HUES48 (cell line): ENCODE results near the gene PRPF6.

Source experiments
- H3K27ac ChIP-seq: one replicate; pipeline ENCODE4 v1.7.0; 2013; ENCODE audit warnings: low read depth, low read length, inconsistent platforms
- H3K27me3 ChIP-seq: 2 replicates; pipeline ENCODE4 v1.6.1; 2013; ENCODE audit warnings: mild to moderate bottlenecking, low read length; ENCODE audit not compliant: control insufficient read depth, insufficient read depth
- H3K36me3 ChIP-seq: 2 replicates; pipeline ENCODE4 v1.6.1; 2013; ENCODE audit warnings: low read length; ENCODE audit not compliant: control insufficient read depth, insufficient read depth
- H3K4me1 ChIP-seq: 2 replicates; pipeline ENCODE4 v1.6.1; 2013; ENCODE audit warnings: mild to moderate bottlenecking, low read length; ENCODE audit not compliant: control insufficient read depth, insufficient read depth
- H3K4me3 ChIP-seq: 2 replicates; pipeline ENCODE4 v1.5.1; 2013; ENCODE audit warnings: mild to moderate bottlenecking, low read depth, low read length
- H3K9ac ChIP-seq: 2 replicates; pipeline ENCODE4 v1.6.1; 2013; ENCODE audit warnings: mild to moderate bottlenecking, low read depth, low read length, moderate library complexity
- H3K9me3 ChIP-seq: 2 replicates; pipeline ENCODE4 v1.6.1; 2013; ENCODE audit warnings: low read length; ENCODE audit not compliant: control insufficient read depth, insufficient read depth

PRPF6 gene

DNA sequence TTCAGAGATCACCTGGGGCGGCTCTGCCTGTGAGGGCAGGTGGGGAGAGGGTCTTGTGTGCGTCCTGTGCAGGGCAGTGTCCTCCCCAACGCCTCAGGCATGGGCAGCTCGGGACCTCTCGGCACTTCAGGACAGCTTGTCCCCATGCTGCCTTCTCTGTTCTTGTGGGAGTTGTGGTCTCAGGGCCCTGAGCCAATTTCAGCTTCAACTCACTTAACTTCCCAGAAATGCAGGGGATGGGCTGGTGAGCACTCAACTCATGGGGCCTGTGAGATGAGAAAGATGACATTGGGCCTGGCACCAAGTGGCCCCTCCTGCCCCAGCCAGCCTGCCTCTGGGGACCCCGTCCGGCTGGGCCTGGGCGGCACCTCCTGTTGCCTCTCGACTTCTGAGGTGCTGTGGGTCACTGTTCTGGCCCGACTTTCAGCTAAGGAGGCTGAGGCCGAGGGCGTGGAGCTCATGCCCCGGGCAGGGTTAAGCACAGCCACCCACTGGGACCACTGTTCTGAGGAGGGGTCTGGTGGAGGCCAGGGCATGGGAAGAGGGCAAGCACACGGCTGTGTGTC lies 91.6 kb downstream of the PRPF6 start:
- no peak overlapping the region for H3K9ac ChIP-seq
- H3K27me3 ChIP-seq: no peaks in the 10 kb centered on the region
- H3K4me1 ChIP-seq: peaks cover 2% of the 10 kb centered on the region; the same call in 1 of the 2 replicates
- no peaks in the 10 kb centered on the region; the same call in 1 of the 2 replicates for H3K36me3 ChIP-seq
- H3K9me3 ChIP-seq: no peaks in the 10 kb centered on the region
- H3K27ac ChIP-seq: no peak overlapping the region
- H3K4me3 ChIP-seq: no peak overlapping the region

DNA sequence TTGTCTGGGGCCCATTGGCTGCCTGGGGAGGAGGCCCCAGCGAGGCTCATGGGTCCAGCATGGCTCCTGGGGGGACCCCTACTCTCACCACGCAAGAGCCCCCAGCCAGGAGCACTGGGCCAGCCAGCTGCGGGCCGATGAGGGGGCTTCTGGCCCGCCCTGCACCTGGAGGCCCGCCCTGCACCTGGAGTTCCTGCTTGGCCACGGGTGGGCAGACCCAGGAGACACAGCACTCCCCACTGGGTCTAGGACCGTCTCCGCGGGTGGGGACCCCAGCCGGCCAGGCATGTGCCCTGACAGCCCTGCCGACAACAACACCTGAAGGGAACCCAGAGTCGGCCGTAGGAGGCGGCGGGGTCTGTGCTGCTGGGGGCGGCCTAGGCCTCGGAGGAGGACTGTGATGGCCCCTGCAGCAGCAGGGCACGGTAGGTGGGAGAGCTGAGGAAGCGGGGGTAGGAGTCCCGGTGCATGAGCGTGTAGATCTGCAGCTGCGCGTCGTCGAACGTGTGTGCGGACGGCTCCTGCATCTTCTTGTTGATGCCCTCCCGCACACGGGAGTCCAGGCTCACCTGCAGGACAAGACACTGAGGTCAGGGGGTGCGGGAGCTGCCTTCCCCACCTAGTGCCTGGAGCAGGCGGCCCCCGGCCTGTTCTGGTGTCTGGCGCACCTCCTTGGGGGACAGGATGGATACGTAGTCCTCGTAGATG lies 92.7 kb downstream of the PRPF6 start:
- Histone ChIP-seq H3K4me1 (peaks cover 2% of the 10 kb centered on the region; the same call in 1 of the 2 replicates), H3K27me3 (no peaks in the 10 kb centered on the region), H3K9me3 (no peaks in the 10 kb centered on the region), H3K9ac (no peak overlapping the region), H3K27ac (no peak overlapping the region), H3K4me3 (no peak overlapping the region), H3K36me3 (no peaks in the 10 kb centered on the region; the same call in 1 of the 2 replicates)

DNA sequence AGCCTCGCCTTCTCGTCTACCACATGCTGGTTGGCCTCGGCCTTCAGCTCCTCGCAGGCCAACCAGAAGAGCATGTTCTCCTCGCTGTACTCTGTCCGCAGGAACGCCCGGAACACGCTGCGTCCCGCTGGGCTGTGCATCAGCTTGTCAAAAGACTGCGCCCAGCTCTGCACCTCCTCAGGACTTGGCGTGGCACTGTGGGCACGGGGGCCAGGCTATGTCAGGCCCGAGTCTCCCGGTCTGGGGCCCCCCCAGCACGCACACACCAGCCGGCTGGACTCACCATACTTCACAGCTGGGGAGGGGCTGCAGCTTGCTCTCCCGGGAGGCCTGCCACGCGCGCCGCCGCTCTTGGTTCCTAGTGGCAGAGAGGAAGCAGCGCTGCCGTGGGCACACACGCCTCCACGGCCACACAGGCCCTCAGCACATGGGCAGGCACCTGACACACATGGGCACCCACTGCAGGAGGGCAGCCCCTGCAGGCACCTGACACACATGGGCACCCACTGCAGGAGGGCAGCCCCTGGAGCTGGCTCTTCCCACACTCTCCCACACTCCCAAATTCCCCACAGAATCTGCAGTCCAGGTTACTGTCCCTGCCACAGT lies 93.4 kb downstream of the PRPF6 start:
- Histone ChIP-seq H3K36me3 (no peaks in the 10 kb centered on the region; the same call in 1 of the 2 replicates), H3K9me3 (no peaks in the 10 kb centered on the region), H3K9ac (no peak overlapping the region), H3K4me3 (no peak overlapping the region), H3K4me1 (peaks cover 5% of the 10 kb centered on the region; the same call in 1 of the 2 replicates), H3K27ac (no peak overlapping the region), H3K27me3 (no peaks in the 10 kb centered on the region)

DNA sequence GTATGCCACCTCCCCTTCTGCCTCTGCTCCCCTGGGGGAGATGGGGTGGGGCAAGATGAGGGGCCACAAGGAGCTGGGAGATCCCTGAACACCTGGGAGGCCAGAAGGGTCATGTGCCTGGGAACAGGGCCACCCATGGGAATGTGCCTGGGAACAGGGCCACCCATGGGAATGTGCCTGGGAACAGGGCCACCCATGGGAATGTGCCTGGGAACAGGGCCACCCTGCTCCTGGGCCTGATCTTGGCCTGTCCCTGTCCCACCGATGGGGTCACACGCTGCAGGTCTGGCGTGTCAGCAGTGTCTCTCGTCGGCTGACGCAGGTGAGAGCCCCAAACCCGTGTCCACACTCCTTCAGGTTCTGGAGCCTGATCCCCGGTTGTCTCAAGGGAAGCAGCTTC lies 94.0 kb downstream of the PRPF6 start:
- H3K9ac ChIP-seq: no peak overlapping the region
- H3K36me3 ChIP-seq: no peaks in the 10 kb centered on the region; the same call in 1 of the 2 replicates
- H3K27ac ChIP-seq: no peak overlapping the region
- H3K4me1 ChIP-seq: peaks cover 3% of the 10 kb centered on the region; the same call in 1 of the 2 replicates
- H3K4me3 ChIP-seq: no peak overlapping the region
- H3K27me3 ChIP-seq: no peaks in the 10 kb centered on the region
- no peaks in the 10 kb centered on the region for H3K9me3 ChIP-seq

DNA sequence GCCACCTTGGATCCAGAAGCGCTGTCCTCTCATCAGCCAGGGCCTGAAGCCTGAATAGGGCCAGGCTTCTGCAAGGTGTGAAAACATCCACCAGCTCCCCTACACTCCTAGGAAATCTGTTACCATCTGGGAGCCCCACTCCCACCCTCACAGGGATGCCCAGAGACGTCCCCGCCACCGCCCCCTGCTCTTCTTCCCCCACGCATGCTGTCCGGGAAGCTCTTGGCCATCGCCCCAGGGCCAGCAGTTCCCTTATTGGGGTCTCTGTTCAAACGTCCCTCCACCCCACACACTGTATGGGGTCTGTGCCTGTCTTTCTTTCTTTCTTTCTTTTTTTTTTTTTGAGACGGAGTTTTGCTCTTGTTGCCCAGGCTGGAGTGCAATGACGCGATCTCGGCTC lies 94.6 kb downstream of the PRPF6 start:
- Histone ChIP-seq H3K9me3 (no peaks in the 10 kb centered on the region), H3K36me3 (no peaks in the 10 kb centered on the region; the same call in 1 of the 2 replicates), H3K27me3 (peaks cover 6% of the 10 kb centered on the region), H3K4me1 (peaks cover 5% of the 10 kb centered on the region; the same call in 1 of the 2 replicates), H3K9ac (no peak overlapping the region), H3K4me3 (no peak overlapping the region), H3K27ac (no peak overlapping the region)

DNA sequence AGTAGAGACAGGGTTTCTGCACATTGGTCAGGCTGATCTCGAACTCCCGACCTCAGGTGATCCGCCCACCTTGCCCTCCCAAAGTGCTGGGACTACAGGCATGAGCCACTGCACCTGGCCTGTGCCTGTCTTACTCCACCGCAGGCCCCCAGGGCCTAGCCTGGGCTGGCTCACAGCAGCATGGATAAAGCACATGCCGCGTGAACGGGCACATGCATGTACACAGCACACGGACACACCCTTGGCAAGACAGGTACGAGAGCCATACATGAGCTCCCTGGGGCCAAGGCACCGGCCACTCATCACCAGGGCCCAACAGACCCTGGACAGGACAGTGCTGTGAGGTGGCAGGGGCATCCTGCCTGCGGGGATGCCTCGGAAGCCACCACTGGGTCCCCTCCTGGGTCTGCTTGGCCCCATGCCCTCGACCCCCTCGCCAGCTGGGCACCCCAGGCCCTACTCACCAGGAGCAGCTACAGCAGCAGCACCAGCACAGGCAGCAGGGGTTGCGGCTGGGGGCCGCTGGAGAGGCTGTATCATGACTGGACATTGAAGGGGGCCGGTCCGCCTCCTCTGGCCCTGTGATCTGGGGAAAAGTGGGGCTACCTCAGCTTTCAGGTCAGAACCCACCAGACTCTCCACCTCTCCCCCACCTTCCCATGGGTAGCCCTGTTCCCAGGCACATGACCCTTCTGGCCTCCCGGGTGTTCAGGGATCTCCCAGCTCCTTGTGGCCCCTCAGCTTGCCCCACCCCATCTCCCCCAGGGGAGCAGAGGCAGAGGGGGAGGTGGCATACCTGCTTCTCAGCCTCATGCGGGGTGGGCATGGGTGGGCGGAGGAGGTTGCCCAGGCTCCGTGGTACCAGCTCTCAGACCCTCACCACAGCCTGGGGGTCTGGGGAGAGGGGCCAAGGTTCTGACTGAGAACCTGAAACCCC lies 95.4 kb downstream of the PRPF6 start:
- Histone ChIP-seq H3K4me1 (peaks cover 6% of the 10 kb centered on the region; the same call in 1 of the 2 replicates), H3K27ac (no peak overlapping the region), H3K36me3 (no peaks in the 10 kb centered on the region; the same call in 1 of the 2 replicates), H3K9me3 (no peaks in the 10 kb centered on the region), H3K4me3 (no peak overlapping the region), H3K27me3 (peaks cover 13% of the 10 kb centered on the region), H3K9ac (no peak overlapping the region)

DNA sequence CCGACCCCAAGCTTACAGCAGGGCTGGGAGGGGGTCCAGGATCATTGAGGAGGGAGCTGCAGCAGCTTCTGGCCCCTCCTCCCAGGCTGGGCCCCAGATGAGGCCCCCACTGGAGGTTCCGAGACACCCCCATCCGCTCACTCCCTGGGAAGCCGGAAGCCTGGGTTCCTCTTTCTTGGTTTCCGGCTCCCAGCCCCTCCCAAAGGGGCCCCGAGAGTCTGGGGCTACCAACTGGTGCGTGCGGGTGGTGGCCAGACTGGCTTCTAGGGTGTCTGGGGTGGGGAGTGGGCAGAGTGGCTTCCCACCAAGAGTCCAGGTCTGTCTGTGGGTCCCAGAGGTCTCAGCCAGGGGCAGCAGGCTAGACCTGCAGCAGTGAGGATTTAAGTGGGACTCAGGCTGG lies 96.2 kb downstream of the PRPF6 start:
- peaks cover 20% of the 10 kb centered on the region for H3K27me3 ChIP-seq
- no peak overlapping the region for H3K9ac ChIP-seq
- no peak overlapping the region for H3K4me3 ChIP-seq
- peaks cover 8% of the 10 kb centered on the region; the same call in 1 of the 2 replicates for H3K4me1 ChIP-seq
- no peak overlapping the region for H3K27ac ChIP-seq
- H3K9me3 ChIP-seq: no peaks in the 10 kb centered on the region
- H3K36me3 ChIP-seq: no peaks in the 10 kb centered on the region; the same call in 1 of the 2 replicates

DNA sequence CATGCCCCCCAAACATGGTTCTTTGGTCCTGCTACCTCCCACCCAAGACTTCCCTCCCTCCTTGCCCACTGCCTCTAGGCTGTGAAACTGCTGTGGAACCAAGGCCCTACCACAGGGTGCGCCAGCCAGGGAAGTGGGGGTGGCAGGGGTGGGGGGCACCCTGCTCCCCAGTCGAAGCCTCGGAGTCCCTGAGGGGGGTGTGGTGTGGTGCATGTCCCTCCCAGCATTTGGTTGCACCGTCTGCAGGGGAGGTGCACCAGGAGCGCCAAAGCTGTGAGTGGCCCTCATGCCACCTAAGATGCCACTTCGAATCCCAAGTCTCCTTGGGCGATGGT lies 96.6 kb downstream of the PRPF6 start:
- peaks cover 23% of the 10 kb centered on the region for H3K27me3 ChIP-seq
- no peak overlapping the region for H3K9ac ChIP-seq
- no peak overlapping the region for H3K27ac ChIP-seq
- H3K4me3 ChIP-seq: no peak overlapping the region
- peaks cover 12% of the 10 kb centered on the region; the same call in 1 of the 2 replicates for H3K4me1 ChIP-seq
- no peaks in the 10 kb centered on the region; the same call in 1 of the 2 replicates for H3K36me3 ChIP-seq
- no peaks in the 10 kb centered on the region for H3K9me3 ChIP-seq

DNA sequence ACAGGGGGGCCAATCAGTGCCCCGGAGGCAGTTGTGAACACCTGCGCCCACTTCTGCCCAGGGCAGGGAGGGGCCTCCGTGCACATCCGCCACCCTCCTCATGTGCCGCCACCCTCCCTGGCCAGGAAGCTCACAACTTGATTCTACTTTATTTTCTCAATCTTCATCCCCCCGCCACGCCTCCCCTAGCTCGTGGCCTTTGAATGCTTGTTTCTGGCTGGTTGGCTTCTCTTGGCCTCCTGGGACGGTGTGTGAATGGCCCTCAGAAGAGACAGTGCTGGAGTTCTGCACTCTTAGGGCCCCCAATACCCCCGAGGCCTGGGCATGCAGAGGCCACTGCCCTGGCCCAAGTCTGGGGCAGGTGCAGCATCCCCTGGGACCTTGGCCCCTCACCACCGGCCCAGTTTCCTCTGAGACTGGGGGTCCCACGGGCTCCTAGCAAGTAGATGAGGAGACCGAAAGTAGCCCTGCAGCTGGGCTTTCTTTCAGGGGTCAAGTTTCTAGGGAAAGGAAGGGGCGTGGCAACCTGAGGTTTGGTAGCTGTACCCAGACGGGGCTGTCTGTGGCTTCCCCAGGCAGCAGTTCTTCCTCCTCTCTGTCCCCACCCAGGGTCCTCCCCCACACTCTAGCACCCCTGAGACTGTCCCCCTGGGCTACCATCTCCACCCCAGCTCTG lies 97.1 kb downstream of the PRPF6 start:
- Histone ChIP-seq H3K9me3 (no peaks in the 10 kb centered on the region), H3K4me3 (no peak overlapping the region), H3K27me3 (peaks cover 27% of the 10 kb centered on the region), H3K9ac (no peak overlapping the region), H3K36me3 (no peaks in the 10 kb centered on the region; the same call in 1 of the 2 replicates), H3K4me1 (peaks cover 14% of the 10 kb centered on the region), H3K27ac (no peak overlapping the region)

DNA sequence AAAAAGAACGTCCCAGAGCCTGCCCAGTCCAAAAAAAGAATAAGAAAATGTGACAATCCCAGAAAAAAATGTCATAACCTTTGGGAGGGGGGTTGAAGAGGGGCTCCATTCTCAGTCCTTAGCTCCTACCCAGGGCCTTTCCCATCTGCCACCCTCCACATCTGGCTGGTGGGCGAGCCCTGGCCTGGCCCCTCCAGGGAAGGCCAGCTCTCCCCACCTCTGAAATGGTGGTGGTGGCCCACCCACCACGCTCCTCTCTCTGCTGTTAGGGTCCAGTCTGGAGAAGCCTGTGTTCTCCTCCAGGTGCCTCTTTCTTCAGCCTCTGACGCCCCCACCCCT lies 98.0 kb downstream of the PRPF6 start:
- Histone ChIP-seq H3K27ac (no peak overlapping the region), H3K4me1 (peaks cover 17% of the 10 kb centered on the region), H3K4me3 (peak overlapping the region; percentile 82), H3K27me3 (peaks cover 36% of the 10 kb centered on the region), H3K36me3 (no peaks in the 10 kb centered on the region; the same call in 1 of the 2 replicates), H3K9me3 (no peaks in the 10 kb centered on the region), H3K9ac (no peak overlapping the region)
